ENCODE data around the gene CAMK2N2. TPM values are rescaled to one million over a fixed set of nuclear protein-coding genes. Genes with fewer than 3 reads are reported as not detected.

Gene CAMK2N2
- polyA plus RNA-seq, 2 donors = 0.06 to 0.12 TPM

- WGBS, 2 donors = 74 to 76% methylated on average over 14 of the region's 14 CpGs
- Histone ChIP-seq H3K4me3 (ENCODE audit: low read depth in 1 of 2, low read length in 2 of 2) (no peak overlapping the region), H3K36me3 (ENCODE audit: control insufficient read depth in 2 of 2, insufficient read depth in 2 of 2, low read length in 1 of 2) (no peaks in the 10 kb centered on the region), H3K9me3 (ENCODE audit: control insufficient read depth in 2 of 2, insufficient read depth in 1 of 2, low read depth in 1 of 2, low read length in 1 of 2) (no peaks in the 10 kb centered on the region), H3K4me1 (ENCODE audit: control insufficient read depth in 2 of 2, insufficient read depth in 2 of 2, low read length in 1 of 2) (peaks cover 0 to 6% of the 10 kb centered on the region in 2 donors), H3K27me3 (ENCODE audit: control insufficient read depth in 1 of 2, insufficient read depth in 2 of 2, low read length in 2 of 2) (peaks cover 0 to 3% of the 10 kb centered on the region in 2 donors), H3K27ac (ENCODE audit: low read depth in 2 of 2, low read length in 1 of 2) (no peak overlapping the region)
Observed at GRCh38 chr3:184236033-184236410, 25.3 kb downstream of the CAMK2N2 start.

- no peaks in the 10 kb centered on the region for H3K36me3 ChIP-seq (ENCODE audit: control insufficient read depth in 2 of 2, insufficient read depth in 2 of 2, low read length in 1 of 2)
- H3K4me3 ChIP-seq (ENCODE audit: low read depth in 1 of 2, low read length in 2 of 2) = no peak overlapping the region
- H3K9me3 ChIP-seq (ENCODE audit: control insufficient read depth in 2 of 2, insufficient read depth in 1 of 2, low read depth in 1 of 2, low read length in 1 of 2) = no peaks in the 10 kb centered on the region
- peaks cover 0 to 8% of the 10 kb centered on the region in 2 donors for H3K27me3 ChIP-seq (ENCODE audit: control insufficient read depth in 1 of 2, insufficient read depth in 2 of 2, low read length in 2 of 2)
- peaks cover 0 to 10% of the 10 kb centered on the region in 2 donors for H3K4me1 ChIP-seq (ENCODE audit: control insufficient read depth in 2 of 2, insufficient read depth in 2 of 2, low read length in 1 of 2)
- H3K27ac ChIP-seq (ENCODE audit: low read depth in 2 of 2, low read length in 1 of 2) = no peak overlapping the region
- WGBS, 2 donors = 82 to 88% methylated on average over 4 of the region's 4 CpGs
Observed at GRCh38 chr3:184235381-184236032, 25.8 kb downstream of the CAMK2N2 start.

GRCh38 chr3:184234671-184235380, 26.5 kb downstream of the CAMK2N2 start:
- peaks cover 0 to 14% of the 10 kb centered on the region in 2 donors for H3K4me1 ChIP-seq (ENCODE audit: control insufficient read depth in 2 of 2, insufficient read depth in 2 of 2, low read length in 1 of 2)
- peaks cover 0 to 15% of the 10 kb centered on the region in 2 donors for H3K27me3 ChIP-seq (ENCODE audit: control insufficient read depth in 1 of 2, insufficient read depth in 2 of 2, low read length in 2 of 2)
- 80 to 81% methylated on average over 19 of the region's 19 CpGs for WGBS, 2 donors

GRCh38 chr3:184234224-184234623, 27.1 kb downstream of the CAMK2N2 start:
- Histone ChIP-seq H3K36me3 (ENCODE audit: control insufficient read depth in 2 of 2, insufficient read depth in 2 of 2, low read length in 1 of 2) (no peaks in the 10 kb centered on the region), H3K27me3 (ENCODE audit: control insufficient read depth in 1 of 2, insufficient read depth in 2 of 2, low read length in 2 of 2) (peaks cover 0 to 16% of the 10 kb centered on the region in 2 donors), H3K4me3 (ENCODE audit: low read depth in 1 of 2, low read length in 2 of 2) (no peak overlapping the region), H3K27ac (ENCODE audit: low read depth in 2 of 2, low read length in 1 of 2) (no peak overlapping the region), H3K9me3 (ENCODE audit: control insufficient read depth in 2 of 2, insufficient read depth in 1 of 2, low read depth in 1 of 2, low read length in 1 of 2) (no peaks in the 10 kb centered on the region), H3K4me1 (ENCODE audit: control insufficient read depth in 2 of 2, insufficient read depth in 2 of 2, low read length in 1 of 2) (peaks cover 0 to 15% of the 10 kb centered on the region in 2 donors)
- 24 to 28% methylated on average over 4 of the region's 4 CpGs for WGBS, 2 donors

More at GRCh38 chr3:184234671-184235380, 26.5 kb downstream of the CAMK2N2 start:
- Histone ChIP-seq H3K36me3 (ENCODE audit: control insufficient read depth in 2 of 2, insufficient read depth in 2 of 2, low read length in 1 of 2) (no peaks in the 10 kb centered on the region), H3K4me3 (ENCODE audit: low read depth in 1 of 2, low read length in 2 of 2) (no peak overlapping the region), H3K27ac (ENCODE audit: low read depth in 2 of 2, low read length in 1 of 2) (no peak overlapping the region), H3K9me3 (ENCODE audit: control insufficient read depth in 2 of 2, insufficient read depth in 1 of 2, low read depth in 1 of 2, low read length in 1 of 2) (no peaks in the 10 kb centered on the region)

- H3K9me3 ChIP-seq (ENCODE audit: control insufficient read depth in 2 of 2, insufficient read depth in 1 of 2, low read depth in 1 of 2, low read length in 1 of 2) = no peaks in the 10 kb centered on the region
- H3K4me1 ChIP-seq (ENCODE audit: control insufficient read depth in 2 of 2, insufficient read depth in 2 of 2, low read length in 1 of 2) = peaks cover 0 to 17% of the 10 kb centered on the region in 2 donors
- peaks cover 0 to 18% of the 10 kb centered on the region in 2 donors for H3K27me3 ChIP-seq (ENCODE audit: control insufficient read depth in 1 of 2, insufficient read depth in 2 of 2, low read length in 2 of 2)
- 87 to 88% methylated on average over 23 of the region's 23 CpGs for WGBS, 2 donors
- no peak overlapping the region for H3K27ac ChIP-seq (ENCODE audit: low read depth in 2 of 2, low read length in 1 of 2)
- no peaks in the 10 kb centered on the region for H3K36me3 ChIP-seq (ENCODE audit: control insufficient read depth in 2 of 2, insufficient read depth in 2 of 2, low read length in 1 of 2)
- H3K4me3 ChIP-seq (ENCODE audit: low read depth in 1 of 2, low read length in 2 of 2) = no peak overlapping the region
Observed at GRCh38 chr3:184233127-184233843, 28.1 kb downstream of the CAMK2N2 start.

- Histone ChIP-seq H3K4me3 (ENCODE audit: low read depth in 1 of 2, low read length in 2 of 2) (no peak overlapping the region), H3K36me3 (ENCODE audit: control insufficient read depth in 2 of 2, insufficient read depth in 2 of 2, low read length in 1 of 2) (no peaks in the 10 kb centered on the region), H3K4me1 (ENCODE audit: control insufficient read depth in 2 of 2, insufficient read depth in 2 of 2, low read length in 1 of 2) (peaks cover 0 to 17% of the 10 kb centered on the region in 2 donors), H3K27me3 (ENCODE audit: control insufficient read depth in 1 of 2, insufficient read depth in 2 of 2, low read length in 2 of 2) (peaks cover 0 to 18% of the 10 kb centered on the region in 2 donors), H3K27ac (ENCODE audit: low read depth in 2 of 2, low read length in 1 of 2) (no peak overlapping the region), H3K9me3 (ENCODE audit: control insufficient read depth in 2 of 2, insufficient read depth in 1 of 2, low read depth in 1 of 2, low read length in 1 of 2) (no peaks in the 10 kb centered on the region)
- 60 to 67% methylated on average over 3 of the region's 3 CpGs for WGBS, 2 donors
Observed at GRCh38 chr3:184231671-184232070, 29.7 kb downstream of the CAMK2N2 start.

- H3K4me1 ChIP-seq (ENCODE audit: control insufficient read depth in 2 of 2, insufficient read depth in 2 of 2, low read length in 1 of 2) = peaks cover 0 to 17% of the 10 kb centered on the region in 2 donors
- H3K27ac ChIP-seq (ENCODE audit: low read depth in 2 of 2, low read length in 1 of 2) = no peak overlapping the region
- H3K36me3 ChIP-seq (ENCODE audit: control insufficient read depth in 2 of 2, insufficient read depth in 2 of 2, low read length in 1 of 2) = no peaks in the 10 kb centered on the region
- peak overlapping the region; percentile 4 to 32 for H3K4me3 ChIP-seq (ENCODE audit: low read depth in 1 of 2, low read length in 2 of 2)
- peaks cover 0 to 18% of the 10 kb centered on the region in 2 donors for H3K27me3 ChIP-seq (ENCODE audit: control insufficient read depth in 1 of 2, insufficient read depth in 2 of 2, low read length in 2 of 2)
- WGBS, 2 donors = 5 to 7% methylated on average over 71 to 79 of the region's 79 CpGs
- no peaks in the 10 kb centered on the region for H3K9me3 ChIP-seq (ENCODE audit: control insufficient read depth in 2 of 2, insufficient read depth in 1 of 2, low read depth in 1 of 2, low read length in 1 of 2)
Observed at GRCh38 chr3:184230603-184231528, 30.5 kb downstream of the CAMK2N2 start.

- peak overlapping the region; percentile 1 to 32 for H3K4me3 ChIP-seq (ENCODE audit: low read depth in 1 of 2, low read length in 2 of 2)
Observed at GRCh38 chr3:184230081-184230602, 31.2 kb downstream of the CAMK2N2 start.

More at GRCh38 chr3:184230081-184230602, 31.2 kb downstream of the CAMK2N2 start:
- no peaks in the 10 kb centered on the region for H3K9me3 ChIP-seq (ENCODE audit: control insufficient read depth in 2 of 2, insufficient read depth in 1 of 2, low read depth in 1 of 2, low read length in 1 of 2)
- no peak overlapping the region for H3K27ac ChIP-seq (ENCODE audit: low read depth in 2 of 2, low read length in 1 of 2)
- peaks cover 0 to 18% of the 10 kb centered on the region in 2 donors for H3K27me3 ChIP-seq (ENCODE audit: control insufficient read depth in 1 of 2, insufficient read depth in 2 of 2, low read length in 2 of 2)
- H3K4me1 ChIP-seq (ENCODE audit: control insufficient read depth in 2 of 2, insufficient read depth in 2 of 2, low read length in 1 of 2) = peaks cover 0 to 17% of the 10 kb centered on the region in 2 donors
- H3K36me3 ChIP-seq (ENCODE audit: control insufficient read depth in 2 of 2, insufficient read depth in 2 of 2, low read length in 1 of 2) = no peaks in the 10 kb centered on the region
- 1% methylated on average over 51 to 61 of the region's 61 CpGs for WGBS, 2 donors

Data from esophagus (tissue), 2 donors.